ENCODE measurements around the gene SYT2. TPM values are rescaled to one million over a fixed set of nuclear protein-coding genes. Genes with fewer than 3 reads are reported as not detected.
"Not testable (repeated sequence)": the region's sequence is repeated elsewhere in the genome, so short reads cannot be mapped to it uniquely, and the experiment has no call there.

Gene SYT2
- total RNA-seq, 1 donor from 2014 or later, result not detected

GRCh38 chr1:202593845-202594244, 116.4 kb downstream of the SYT2 start:
- DNase-seq (ENCODE audit: low read depth in 2 of 2), result no peak

GRCh38 chr1:202592146-202592545, 118.1 kb downstream of the SYT2 start:
- DNase-seq (ENCODE audit: low read depth in 2 of 2), result no peak

- DNase-seq (ENCODE audit: low read depth in 2 of 2), result no peak
Observed at GRCh38 chr1:202591515-202591914, 118.7 kb downstream of the SYT2 start.

GRCh38 chr1:202590975-202591411, 119.3 kb downstream of the SYT2 start:
- no peak for DNase-seq (ENCODE audit: low read depth in 2 of 2)

- DNase-seq (ENCODE audit: low read depth in 2 of 2), result no peak
Observed at GRCh38 chr1:202590126-202590525, 120.1 kb downstream of the SYT2 start.

- DNase-seq (ENCODE audit: low read depth in 2 of 2), result peak; percentile 87 to 94
Observed at GRCh38 chr1:202589190-202589930, 120.9 kb downstream of the SYT2 start.

- no peak for DNase-seq (ENCODE audit: low read depth in 2 of 2)
Observed at GRCh38 chr1:202588503-202589189, 121.6 kb downstream of the SYT2 start.

- DNase-seq (ENCODE audit: low read depth in 2 of 2), result no peak
Observed at GRCh38 chr1:202587859-202588485, 122.3 kb downstream of the SYT2 start.

- DNase-seq (ENCODE audit: low read depth in 2 of 2), result no peak
Observed at GRCh38 chr1:202586871-202587270, 123.4 kb downstream of the SYT2 start.

GRCh38 chr1:202586018-202586821, 124.0 kb downstream of the SYT2 start:
- DNase-seq (ENCODE audit: low read depth in 2 of 2), result peak in 1 of 2 donors; percentile 52

- no peak for DNase-seq (ENCODE audit: low read depth in 2 of 2)
Observed at GRCh38 chr1:202585590-202585933, 124.7 kb downstream of the SYT2 start.

GRCh38 chr1:202584707-202585589, 125.3 kb downstream of the SYT2 start:
- no peak for DNase-seq (ENCODE audit: low read depth in 2 of 2)

- DNase-seq (ENCODE audit: low read depth in 2 of 2), result not testable (repeated sequence)
Observed at GRCh38 chr1:202582350-202582749, 127.9 kb downstream of the SYT2 start.

GRCh38 chr1:202580619-202581018, 129.6 kb downstream of the SYT2 start:
- no peak for DNase-seq (ENCODE audit: low read depth in 2 of 2)

- no peak for DNase-seq (ENCODE audit: low read depth in 2 of 2)
Observed at GRCh38 chr1:202579806-202580205, 130.4 kb downstream of the SYT2 start.

GRCh38 chr1:202578565-202578964, 131.7 kb downstream of the SYT2 start:
- no peak for DNase-seq (ENCODE audit: low read depth in 2 of 2)

- no peak for DNase-seq (ENCODE audit: low read depth in 2 of 2)
Observed at GRCh38 chr1:202578001-202578504, 132.2 kb downstream of the SYT2 start.

- no peak for DNase-seq (ENCODE audit: low read depth in 2 of 2)
Observed at GRCh38 chr1:202577381-202577780, 132.9 kb downstream of the SYT2 start.

- peak; percentile 32 to 34 for DNase-seq (ENCODE audit: low read depth in 2 of 2)
Observed at GRCh38 chr1:202576816-202577215, 133.4 kb downstream of the SYT2 start.

GRCh38 chr1:202575918-202576653, 134.2 kb downstream of the SYT2 start:
- no peak for DNase-seq (ENCODE audit: low read depth in 2 of 2)
